HG03066 (cell line): Measurements from ENCODE around the gene LMO3.
A peak's percentile ranks its signal among the peaks of the same experiment; 100 is the strongest.

ENCODE experiments used
- ATAC-seq: cut with Tn5 transposase; IDR thresholded peaks from one replicate; pipeline ENCODE4 v1.9.1; 2021; ENCODE audit warnings: low read depth; ENCODE audit not compliant: unreplicated experiment

LMO3 gene

DNA sequence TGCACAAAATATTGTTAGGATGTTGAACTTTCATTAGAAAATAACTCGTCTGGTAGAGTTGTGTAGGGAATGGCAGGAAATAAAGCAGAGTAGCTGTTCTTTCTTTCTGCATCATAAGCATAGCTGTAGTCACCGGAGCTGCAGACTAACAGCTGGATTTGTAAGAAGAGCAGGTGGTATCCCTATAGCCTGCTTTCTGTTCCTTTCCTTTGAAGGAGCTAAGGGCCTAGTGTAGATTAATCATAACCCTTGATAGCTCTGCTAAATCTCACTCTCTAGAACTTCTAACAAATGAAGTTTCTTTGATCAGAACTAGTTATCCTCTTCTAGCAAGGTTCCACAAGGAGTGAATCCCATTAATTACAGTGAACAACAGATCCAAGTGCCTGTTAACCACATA, 3.5 kb downstream of the LMO3 start:
- ATAC-seq = no peak

DNA sequence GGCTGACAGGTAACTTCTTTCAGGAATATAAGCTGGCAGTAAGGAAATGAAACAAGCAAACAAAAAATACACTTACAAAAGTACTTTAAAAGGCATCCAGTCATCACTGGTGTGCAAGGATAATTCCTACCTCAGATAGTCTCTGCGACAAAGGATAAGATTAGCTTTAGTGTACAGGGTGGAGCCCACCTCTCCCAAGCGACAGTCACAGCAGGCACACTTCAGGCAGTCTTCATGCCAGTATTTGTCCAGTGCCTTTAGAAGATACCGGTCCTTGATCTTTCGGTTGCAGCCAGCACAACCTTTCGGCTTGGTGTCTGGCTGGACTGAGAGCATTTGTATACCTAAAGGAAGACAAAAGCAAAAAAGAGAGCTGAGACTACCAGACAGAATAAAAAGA, 5.4 kb downstream of the LMO3 start:
- no peak for ATAC-seq

DNA sequence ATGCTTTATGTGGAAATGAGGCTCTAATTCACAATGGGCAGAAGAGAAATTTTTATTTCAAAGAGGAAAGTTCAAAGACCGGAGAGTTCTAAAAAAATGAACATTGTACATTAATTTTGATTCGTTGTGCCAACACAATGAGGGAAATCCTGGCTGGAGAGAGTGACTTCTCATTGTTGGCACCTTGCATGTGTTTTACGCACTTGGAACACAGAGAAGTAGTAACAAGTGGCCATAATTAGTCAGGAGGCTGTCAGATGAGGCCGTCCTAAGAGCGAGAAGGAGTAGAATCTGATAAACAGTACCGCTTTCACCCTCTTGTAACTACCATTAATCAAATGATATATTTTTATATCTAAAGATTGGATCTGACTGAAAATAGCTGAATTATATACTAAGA, 6.9 kb downstream of the LMO3 start:
- ATAC-seq = no peak

DNA sequence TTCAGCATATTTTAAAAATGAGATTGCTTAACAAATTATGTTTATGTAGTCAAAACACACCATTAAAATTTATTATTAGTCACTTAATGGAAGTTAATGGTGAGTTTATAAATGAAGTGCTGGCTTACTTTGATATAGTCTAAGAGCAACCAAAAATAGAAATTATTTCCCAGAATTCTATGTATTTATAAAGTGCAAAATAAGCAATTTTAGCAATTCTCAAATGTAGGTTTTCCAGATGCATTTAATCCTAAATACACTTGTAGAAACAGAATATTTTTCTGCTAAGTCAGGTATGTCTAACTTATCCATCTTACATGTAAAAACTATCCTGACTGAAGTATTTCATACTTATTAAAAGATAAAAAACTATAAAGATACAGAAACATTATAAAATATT, 11.2 kb downstream of the LMO3 start:
- no peak for ATAC-seq

DNA sequence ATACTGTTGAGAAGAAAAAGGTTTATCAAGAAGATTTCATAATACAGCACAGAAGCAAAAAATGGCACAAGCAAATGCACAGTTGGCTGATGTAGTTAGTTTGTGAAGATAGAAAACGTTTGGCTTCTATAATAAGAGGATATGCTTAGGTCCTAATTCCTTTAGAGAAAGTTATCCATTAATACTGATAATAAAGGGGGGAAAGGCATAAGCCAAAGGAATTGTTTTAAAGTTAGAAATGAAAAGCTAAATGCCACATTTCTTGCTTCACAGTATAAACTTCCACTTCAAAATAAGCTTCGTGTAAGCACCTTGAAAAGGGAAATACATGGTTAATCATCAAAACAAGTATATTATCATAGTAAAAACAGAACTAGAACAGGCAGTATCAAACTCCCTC, 12.4 kb downstream of the LMO3 start:
- no peak for ATAC-seq

DNA sequence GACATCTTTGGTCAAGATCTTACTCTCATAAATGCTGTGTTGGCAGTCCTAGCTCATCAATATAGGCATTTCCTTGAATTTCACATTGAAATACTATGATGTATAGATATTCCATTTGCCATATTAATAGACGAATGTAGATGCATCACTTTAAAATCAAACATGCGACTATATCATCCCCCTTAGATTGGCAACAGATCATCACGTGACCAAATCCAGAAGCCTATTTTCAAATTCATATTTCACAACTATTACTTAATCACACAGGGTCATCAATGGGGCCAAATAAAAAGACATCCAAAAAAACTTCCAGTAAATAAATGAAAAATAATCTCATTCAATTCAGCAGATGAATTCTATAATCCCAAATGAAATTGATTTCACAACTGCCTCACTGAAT, 15.3 kb downstream of the LMO3 start:
- no peak for ATAC-seq

DNA sequence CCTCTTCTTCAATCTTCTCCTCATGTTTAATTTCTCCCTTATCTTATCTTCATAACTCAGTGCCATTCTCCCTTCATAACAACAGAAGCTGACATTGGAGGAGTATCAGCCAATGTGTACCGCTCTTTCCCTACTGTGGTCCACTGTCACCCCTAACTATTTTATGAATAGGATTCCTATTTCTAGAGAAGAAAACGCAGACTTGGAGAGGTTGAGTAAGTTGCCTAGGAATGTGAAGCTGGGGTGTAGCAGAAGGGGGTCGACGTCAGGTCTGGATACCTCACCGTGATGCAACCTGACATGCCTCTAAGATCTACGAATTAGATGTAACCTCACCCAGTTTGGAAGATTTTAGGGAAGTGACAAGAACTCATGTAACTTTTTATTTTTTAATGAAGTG, 17.1 kb downstream of the LMO3 start:
- ATAC-seq = no peak

DNA sequence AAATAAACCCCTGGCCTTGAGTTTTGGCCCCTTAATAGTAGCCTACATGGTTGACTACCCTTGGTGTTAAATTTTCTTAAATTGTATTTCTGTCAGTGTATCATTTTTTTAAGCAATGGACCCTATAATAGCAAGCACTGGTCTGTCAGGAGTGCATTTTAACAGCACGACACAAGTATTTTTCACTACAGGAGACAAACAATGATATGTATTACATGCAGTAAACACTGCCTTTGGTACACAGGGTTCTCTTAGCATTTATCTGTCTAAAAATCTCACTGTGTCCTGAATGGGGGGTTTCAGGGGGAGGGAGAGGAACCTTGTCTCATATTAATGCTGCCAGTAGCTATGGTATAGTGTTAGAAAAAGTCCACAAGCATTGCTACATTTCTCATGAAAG, 18.4 kb downstream of the LMO3 start:
- no peak for ATAC-seq

DNA sequence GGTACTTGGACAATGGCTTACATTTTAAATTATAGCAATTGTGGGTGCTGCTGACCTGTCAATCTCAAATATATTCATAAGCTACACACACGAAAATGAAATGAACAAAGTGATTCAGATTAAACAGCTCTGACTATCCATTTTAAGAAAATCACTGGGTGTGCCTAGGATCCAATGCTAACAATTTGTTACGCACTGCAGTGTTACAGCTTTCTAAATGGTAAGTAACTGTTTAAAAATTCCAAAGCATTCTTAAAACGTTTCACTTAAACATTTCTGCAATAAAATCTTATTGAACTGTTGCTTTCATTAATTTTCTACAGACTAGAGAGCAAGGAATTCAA, 18.9 kb downstream of the LMO3 start:
- ATAC-seq = no peak

DNA sequence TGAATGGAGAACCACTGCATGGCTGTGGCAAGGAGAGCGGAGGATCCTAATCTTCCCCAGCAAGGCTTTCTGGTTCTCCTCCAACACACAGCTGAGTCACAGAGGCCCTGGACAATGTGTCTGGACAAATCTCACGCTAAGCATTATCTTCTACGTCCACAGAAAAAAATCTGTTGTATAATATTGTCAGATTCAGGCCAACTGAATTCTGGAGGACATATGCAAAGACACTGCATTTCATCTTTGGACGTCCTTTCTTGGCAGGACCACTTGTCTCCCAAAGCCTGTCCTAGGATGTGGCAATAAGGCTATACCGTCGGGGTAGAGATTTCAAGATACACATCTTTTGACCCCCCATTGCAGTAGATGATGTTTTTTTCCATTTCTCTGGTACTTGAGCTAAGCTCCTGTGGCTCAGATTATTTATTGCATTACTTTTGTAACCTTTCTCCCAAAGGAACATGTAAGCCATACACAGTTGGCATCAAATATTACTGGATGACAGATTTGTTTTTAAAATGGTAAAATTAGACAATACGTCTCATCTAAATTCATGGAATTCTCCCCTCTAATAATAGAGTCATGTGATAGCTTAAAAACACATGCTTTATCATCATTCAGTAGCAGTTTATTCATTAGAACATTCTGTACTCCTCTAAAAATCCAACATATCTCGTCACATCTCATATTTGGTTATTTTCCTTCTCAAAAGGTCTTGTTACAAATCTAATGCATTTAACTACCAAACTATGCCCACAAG, 19.4 kb downstream of the LMO3 start:
- no peak for ATAC-seq

DNA sequence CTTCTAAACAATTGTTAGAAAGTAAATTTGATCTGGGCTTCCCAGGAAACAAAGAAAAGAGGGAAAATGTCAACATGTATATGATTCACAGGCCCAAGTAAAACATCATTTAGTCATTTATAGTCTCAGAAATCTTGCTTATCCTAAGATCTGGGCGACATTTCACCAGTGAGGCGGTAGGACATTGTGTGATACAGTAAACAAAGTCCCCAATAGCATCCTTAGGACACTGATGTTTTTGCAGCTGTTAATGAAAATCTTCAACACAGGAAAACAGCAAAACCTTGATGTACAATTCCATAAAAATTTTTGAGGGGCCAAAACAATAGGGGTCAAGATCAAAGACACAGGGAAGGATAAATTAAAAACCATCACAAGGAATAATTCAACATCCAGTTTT, 20.2 kb downstream of the LMO3 start:
- ATAC-seq = no peak

DNA sequence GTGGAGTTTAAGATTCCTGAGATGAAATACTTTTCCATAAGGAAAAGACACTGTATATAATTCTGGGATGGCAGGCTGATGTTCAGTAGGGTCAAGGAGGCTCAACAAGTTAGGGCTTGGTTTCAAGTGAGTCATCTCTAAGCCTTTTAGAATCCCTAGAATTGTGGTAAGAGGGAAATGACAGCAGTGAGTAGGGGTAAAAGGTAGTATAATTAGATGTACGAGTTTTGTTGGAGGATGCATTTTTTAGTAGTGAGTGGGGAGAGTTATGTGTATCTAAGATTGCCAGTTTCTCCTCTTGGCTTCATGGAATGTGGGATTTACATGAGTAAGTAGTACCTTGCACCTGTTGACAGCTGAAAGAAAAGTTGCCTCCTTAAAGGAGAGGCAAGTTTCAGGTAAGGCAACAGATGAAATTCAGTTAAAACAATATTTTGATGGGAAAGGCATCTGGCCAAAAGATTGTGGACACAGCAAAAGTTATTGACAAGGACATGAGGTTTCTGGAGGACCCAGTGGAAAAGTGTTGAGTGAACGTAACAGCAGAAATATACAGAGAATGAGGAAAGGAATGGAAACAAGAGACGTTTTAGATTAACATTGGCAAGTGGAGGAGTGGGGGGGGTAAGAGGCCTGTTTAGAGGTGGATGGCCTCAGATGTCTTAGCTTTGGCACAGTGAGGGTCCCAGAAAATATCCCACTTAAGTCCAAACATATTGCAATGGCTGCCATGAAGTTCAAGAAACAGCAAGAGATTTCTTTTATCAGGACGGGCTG, 21.8 kb downstream of the LMO3 start:
- ATAC-seq = no peak

DNA sequence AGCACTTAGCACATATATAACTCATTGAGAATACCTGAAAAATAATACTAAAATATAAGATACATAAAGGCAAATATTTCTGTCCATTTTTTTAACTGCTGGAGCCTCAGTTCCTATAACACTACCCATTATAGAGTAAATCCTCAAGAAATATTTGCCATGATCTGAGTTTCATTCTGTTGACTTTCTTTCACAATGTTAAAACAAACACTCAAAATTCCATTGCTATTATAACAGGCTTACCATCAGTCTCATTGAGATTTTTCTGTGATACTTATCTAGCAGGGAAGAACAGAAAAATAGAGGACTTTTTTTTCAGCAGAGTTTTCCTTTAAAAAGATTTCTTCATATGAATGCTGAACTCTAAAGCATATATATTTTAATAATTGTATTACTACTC, 24.5 kb downstream of the LMO3 start:
- ATAC-seq = no peak

DNA sequence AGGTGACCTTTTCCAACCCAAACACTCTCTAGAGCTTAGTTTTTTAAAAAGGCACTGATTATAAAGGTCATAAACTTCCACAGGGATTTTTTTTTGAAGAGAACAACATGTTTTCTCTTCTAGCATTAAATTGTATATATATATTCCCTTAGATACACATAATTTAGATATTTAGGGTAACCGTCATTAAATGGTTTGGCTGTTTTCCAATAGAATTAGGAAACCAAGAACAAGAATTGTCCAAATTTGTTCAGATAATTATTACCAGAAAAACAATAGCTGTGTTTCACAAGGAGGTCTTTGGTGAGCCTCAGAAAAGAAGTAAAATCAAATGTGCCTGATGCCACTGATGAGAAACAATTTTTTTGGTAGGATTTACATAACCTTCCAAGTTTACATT, 26.9 kb downstream of the LMO3 start:
- ATAC-seq = no peak

DNA sequence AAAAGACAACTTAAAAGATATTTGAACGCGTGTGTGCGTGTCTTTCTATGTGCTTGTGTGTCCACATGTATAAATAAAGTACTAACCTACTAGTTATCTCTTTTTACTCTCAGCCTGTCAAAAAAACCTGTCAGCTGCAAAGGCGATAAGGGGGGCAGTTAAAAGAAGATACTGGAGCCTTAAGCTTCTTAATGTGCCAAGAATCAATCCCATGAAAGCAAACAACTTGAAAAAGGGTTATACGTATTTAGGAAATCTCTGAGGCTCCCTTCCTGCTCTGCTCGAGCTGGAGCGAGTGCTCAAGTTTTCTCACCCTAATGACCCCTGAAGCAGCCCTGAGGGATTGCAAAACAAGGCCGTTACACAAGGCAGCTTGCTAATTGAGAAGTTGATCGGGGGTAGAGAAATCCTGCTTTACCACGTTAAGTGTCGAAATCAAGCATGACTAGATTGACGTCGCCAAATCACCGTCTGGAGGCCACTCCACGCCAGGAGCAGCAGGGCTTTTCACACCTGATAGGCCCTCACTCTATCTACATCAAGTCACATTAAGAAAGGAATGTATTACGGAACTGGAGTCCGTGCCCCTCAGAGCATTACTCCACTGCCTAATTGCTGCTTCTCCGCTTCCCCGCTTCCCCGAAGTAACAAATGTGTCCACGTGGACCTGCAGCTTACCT, 32.4 kb downstream of the LMO3 start:
- ATAC-seq = no peak

DNA sequence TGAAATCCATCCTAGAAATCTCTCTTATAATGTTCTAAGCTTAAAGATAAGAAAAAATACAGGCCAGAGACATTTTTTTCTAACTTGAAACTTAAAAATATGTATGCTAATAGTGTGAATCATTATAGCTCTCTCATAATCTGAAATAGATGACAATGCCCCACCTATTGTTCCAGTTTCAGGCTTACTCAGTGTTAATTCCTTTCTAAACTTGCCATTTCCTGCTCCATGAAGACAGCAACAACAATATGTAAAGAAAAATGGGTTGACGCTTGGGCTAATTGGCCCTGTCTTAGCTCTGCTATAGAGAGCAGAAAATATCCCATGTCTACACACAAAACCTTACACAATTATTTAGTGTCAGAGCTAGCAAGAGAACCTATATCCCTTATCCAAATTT, 37.1 kb downstream of the LMO3 start:
- peak; percentile 56 for ATAC-seq

DNA sequence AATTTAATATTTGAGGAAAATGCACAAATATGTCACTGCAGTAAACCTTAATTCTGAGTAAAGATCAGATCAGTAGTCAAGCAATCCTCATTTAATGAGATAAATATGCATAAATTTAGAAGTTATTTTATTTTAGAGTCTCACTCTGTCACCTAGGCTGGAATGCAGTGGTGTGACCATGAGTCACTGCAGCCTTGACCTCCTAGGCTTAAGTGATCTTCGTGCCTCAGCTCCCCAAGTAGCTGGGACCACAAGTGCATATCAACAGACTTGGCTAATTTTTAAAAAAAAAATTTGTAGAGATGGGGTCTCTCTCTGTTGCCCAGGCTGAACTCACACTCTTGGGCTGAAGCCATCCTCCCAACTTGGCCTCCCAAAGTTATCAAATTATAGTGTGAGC, 41.3 kb downstream of the LMO3 start:
- ATAC-seq = no peak

DNA sequence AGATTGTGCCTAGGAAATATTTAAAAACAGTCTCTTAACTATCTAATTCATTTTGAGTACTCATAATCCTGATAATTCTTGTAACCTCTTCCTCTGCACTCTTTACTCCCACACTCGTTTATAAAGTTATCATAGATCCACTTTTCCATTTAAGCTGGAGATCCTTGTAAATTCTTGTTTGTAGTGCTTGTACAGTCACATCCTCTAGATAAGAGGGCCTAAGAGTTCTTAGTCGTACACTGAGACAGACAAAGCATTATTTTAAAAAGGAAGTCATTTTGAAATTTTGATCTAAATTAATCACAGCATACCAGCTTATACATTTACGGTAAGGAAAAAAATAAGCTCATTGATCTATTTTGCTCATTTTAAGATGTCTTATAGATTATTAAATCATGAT, 42.5 kb downstream of the LMO3 start:
- ATAC-seq = no peak

DNA sequence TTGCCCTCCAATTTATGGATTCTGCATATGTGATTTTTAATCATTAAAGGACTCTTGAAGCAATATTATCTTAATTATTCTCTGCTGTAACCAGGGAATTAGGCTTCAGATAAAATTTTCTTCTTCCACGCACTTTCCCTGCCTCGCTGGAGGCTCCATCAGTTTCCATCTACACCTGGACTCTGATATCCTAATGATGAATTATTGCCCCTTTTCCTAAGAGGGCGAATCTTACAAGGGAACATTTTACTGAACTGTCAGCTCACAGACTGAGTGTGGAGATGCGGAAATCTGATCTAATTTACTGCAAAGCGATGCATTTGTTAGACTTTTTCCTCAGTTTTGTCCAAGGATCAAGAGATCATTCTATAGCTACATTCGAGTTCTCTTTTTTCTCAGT, 43.0 kb downstream of the LMO3 start:
- ATAC-seq = no peak

DNA sequence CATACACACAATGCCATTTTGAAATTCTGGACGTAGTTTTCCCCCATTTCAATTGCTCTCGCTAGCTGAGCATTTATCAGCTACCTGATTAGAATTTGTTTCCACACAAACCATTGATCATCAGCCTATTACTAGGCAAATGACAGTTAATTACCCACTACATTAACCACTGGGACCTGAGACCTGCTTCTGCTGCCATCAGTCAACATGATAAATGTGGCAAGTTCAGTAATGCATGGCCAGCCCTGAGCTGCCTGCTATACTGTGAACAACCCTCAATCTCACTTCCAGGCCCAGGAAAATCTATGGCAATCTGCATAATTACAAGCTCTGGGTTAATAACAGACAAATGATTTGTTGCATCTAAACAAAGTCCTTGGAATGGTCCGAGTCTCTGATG, 43.5 kb downstream of the LMO3 start:
- ATAC-seq = no peak

DNA sequence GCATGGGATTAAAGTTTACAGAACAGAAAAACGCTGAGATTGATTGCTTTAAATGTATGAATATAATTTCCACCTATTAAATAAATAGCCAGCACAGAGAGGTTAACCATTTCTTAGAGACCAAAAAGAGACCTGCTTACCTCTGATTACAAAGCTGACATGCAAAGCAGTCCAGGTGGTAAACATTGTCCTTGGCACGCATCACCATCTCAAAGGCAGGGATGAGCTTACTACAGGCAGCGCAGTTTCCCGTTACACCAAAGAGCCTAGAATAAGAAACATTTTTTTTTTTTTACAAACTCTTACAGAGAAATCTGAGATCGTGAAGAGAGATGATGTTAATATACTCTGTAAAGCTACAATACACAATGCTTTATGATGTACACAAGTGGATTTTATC, 45.7 kb downstream of the LMO3 start:
- no peak for ATAC-seq

DNA sequence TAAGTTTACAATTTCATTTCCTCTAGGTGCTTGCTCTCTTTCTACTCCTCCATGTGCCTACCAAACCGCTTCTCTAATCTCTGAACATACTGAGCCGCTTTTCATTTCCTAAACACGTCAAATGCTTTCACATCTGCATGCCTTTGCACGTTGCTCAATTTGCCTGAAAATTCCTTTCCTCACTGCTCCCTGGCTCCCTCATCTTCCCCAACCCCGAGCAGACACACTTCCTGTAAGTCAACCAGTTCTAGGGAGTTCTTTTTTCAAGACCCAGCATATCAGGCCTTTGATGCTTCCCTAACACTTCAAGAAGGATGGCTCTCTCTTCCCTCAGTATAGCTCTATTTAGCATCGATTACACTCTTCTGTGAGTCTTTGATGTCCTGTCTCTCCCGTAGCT, 50.3 kb downstream of the LMO3 start:
- ATAC-seq = no peak
